ENCODE results near the gene HLA-DOA. TPM values are rescaled to one million over a fixed set of nuclear protein-coding genes. Genes with fewer than 3 reads are reported as not detected.

Gene HLA-DOA
- total RNA-seq, 3 donors from 2014 or later: 2.1 to 5.7 (median 3.3) TPM

DNA sequence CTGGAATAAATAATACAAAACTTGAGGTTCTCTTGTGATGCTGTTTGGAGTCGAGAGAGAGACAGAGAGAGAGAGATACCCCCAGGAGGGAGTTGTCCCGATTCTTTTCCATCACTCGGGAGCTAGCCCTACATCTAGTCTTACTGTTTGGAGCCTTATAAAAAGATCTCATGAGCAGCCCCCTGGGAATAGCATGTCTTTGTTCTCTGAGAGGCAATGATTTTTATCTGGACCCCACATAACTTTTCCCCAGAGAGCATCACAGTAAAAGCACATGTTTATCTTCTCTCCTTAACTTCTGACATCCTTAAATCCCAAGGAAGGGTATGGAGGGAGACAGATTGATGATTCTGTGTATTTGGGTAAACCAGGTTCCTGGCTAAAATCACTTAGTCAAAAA, 20.9 kb upstream of the HLA-DOA start:
- no peak for TF ChIP-seq POLR2AphosphoS5 (IDR thresholded peaks at IDR 0.05)
- TF ChIP-seq, protein P1, sequence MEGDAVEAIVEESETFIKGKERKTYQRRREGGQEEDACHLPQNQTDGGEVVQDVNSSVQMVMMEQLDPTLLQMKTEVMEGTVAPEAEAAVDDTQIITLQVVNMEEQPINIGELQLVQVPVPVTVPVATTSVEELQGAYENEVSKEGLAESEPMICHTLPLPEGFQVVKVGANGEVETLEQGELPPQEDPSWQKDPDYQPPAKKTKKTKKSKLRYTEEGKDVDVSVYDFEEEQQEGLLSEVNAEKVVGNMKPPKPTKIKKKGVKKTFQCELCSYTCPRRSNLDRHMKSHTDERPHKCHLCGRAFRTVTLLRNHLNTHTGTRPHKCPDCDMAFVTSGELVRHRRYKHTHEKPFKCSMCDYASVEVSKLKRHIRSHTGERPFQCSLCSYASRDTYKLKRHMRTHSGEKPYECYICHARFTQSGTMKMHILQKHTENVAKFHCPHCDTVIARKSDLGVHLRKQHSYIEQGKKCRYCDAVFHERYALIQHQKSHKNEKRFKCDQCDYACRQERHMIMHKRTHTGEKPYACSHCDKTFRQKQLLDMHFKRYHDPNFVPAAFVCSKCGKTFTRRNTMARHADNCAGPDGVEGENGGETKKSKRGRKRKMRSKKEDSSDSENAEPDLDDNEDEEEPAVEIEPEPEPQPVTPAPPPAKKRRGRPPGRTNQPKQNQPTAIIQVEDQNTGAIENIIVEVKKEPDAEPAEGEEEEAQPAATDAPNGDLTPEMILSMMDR (IDR thresholded peaks at IDR 0.05): no peak
- no peak for TF ChIP-seq POLR2A (IDR thresholded peaks at IDR 0.05)
- no peaks in the 10 kb centered on the region for H3K27me3 ChIP-seq
- no peaks in the 10 kb centered on the region for H3K36me3 ChIP-seq
- DNase-seq (ENCODE audit: low spot score in 2 of 2): no peak
- H3K27ac ChIP-seq: peak overlapping the region in 1 of 2 donors; percentile 48
- H3K9me3 ChIP-seq: no peaks in the 10 kb centered on the region
- H3K4me1 ChIP-seq: no peaks in the 10 kb centered on the region
- intact Hi-C loops (cut with DNase I; ENCODE audit: low total_unique reads): no loop called here
- no peak overlapping the region for H3K4me3 ChIP-seq

DNA sequence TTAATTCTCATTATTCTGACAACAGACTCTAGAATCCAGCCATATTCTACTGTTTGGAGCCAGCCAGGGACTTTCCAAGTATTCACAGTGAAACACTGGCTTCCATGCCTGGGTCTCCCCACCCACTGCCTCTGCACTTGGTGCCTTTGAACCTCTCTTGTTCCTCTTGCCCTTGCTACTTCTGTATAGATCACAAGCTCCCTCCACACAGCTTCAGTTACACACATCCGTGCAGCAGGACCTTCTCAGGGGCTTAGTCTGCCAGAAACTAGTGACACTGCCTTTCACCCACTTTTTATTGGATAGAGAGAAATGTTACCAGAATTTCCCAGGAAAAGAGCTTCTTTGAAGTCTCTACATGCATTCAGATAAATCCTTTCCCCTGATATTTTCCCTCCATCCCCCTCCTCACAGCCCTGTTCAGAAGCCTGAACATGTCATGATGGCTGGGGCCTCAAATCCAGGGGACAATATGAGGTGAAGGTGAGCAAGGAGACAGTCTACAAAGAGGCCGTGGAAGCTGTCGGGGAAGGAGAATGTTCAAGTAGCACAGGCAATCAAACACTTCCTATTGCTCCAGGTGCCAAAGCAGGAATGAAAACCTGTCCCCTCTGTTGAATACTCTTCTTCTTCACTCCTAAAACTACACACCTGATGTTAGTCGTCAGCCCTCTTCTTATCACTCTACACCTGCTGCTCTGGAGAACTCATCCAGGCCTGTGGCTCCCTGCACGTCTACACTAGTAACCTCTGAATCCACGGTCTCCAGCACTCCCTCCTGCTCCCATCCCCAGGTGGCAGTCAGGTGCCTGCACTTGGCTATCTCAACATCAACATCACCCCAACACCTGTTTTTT, 20.2 kb upstream of the HLA-DOA start:
- H3K4me3 ChIP-seq: no peak overlapping the region
- TF ChIP-seq, protein P1 (IDR thresholded peaks at IDR 0.05): no peak
- TF ChIP-seq POLR2AphosphoS5 (IDR thresholded peaks at IDR 0.05) (no peak), POLR2A (IDR thresholded peaks at IDR 0.05) (no peak)
- H3K27me3 ChIP-seq: no peaks in the 10 kb centered on the region
- H3K4me1 ChIP-seq: no peaks in the 10 kb centered on the region
- H3K36me3 ChIP-seq: no peaks in the 10 kb centered on the region
- intact Hi-C loops (cut with DNase I; ENCODE audit: low total_unique reads): no loop called here
- H3K9me3 ChIP-seq: no peaks in the 10 kb centered on the region
- H3K27ac ChIP-seq: peak overlapping the region; percentile 48 to 65
- DNase-seq (ENCODE audit: low spot score in 2 of 2): no peak

DNA sequence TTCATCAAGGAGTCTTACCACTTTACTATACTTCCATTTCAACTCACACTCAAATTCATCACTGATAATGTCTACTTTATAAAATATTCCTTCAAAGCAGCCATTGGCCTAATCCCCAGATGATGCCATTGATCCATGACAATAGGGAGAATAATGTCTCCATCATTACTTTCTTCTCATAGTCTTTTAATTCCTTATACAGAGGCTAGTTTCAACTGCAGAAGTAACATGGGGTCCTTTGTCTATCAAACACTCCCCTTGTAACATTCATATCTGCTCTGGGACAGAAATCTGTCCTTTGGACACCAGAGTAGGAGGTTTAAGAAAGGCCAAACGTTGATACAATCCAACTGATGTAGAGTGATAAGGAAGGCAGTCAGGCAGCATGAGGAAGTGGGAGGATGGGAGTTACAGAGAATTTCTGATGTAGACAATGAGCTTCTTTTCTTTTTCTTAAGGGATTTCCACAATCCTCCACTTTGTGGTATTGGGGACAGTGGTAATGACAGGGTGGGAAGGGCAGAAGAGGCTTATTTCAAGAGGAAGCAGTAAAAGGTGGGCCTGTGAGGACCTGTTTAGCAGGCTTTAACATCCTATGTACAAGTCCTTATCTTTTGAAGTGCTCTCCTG, 18.9 kb upstream of the HLA-DOA start:
- Histone ChIP-seq H3K36me3 (no peaks in the 10 kb centered on the region), H3K27ac (peak overlapping the region; percentile 44 to 65), H3K4me1 (no peaks in the 10 kb centered on the region), H3K4me3 (no peak overlapping the region), H3K27me3 (no peaks in the 10 kb centered on the region), H3K9me3 (no peaks in the 10 kb centered on the region)
- TF ChIP-seq, protein P1 (IDR thresholded peaks at IDR 0.05): no peak
- TF ChIP-seq POLR2AphosphoS5 (IDR thresholded peaks at IDR 0.05) (no peak), POLR2A (IDR thresholded peaks at IDR 0.05) (no peak)
- no peak for DNase-seq (ENCODE audit: low spot score in 2 of 2)
- intact Hi-C loops (cut with DNase I; ENCODE audit: low total_unique reads): no loop called here

DNA sequence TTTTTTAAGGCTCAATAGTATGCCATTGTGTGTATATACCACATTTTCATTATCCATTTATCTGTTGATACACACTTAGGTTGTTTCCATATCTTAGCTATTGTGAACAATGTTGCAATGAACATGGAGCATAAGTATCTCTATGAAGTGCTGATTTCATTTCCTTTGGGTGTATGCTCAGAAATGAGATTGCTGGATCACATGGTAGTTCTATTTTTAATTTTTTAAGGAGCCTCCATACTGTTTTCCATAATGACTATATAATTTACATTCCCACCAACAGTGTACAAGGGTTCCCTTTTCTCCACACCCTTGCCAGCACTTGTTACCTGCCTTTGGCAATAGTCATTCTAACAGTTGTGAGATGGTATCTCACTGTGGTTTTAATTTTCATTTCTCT, 15.1 kb upstream of the HLA-DOA start:
- Histone ChIP-seq H3K4me3 (no peak overlapping the region), H3K9me3 (no peaks in the 10 kb centered on the region), H3K36me3 (no peaks in the 10 kb centered on the region), H3K27me3 (no peaks in the 10 kb centered on the region), H3K4me1 (no peaks in the 10 kb centered on the region), H3K27ac (no peak overlapping the region)
- no peak for DNase-seq (ENCODE audit: low spot score in 2 of 2)
- intact Hi-C loops (cut with DNase I; ENCODE audit: low total_unique reads): no loop called here
- TF ChIP-seq POLR2AphosphoS5 (IDR thresholded peaks at IDR 0.05): no peak
- no peak for TF ChIP-seq POLR2A (IDR thresholded peaks at IDR 0.05)
- TF ChIP-seq, protein P1 (IDR thresholded peaks at IDR 0.05): no peak

DNA sequence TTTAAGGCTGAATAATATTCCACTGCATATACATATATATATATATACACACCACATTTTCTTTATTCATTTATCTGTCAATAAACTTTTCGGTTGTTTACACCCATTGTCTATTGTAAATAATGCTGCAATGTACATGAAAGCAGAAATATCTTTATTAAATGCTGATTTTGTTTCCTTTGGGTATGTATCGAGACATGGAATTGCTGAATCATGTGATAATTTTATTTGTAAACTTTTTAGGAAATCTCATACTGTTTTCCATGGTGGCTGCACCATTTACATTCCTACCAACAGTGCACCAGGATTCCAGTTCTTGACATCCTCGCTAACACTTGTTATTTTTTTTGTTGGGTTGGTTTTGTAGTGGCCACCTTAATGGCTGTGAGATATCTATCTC, 14.1 kb upstream of the HLA-DOA start:
- intact Hi-C loops (cut with DNase I; ENCODE audit: low total_unique reads): no loop called here
- Histone ChIP-seq H3K4me3 (no peak overlapping the region), H3K36me3 (no peaks in the 10 kb centered on the region), H3K27me3 (no peaks in the 10 kb centered on the region), H3K27ac (no peak overlapping the region), H3K9me3 (no peaks in the 10 kb centered on the region), H3K4me1 (no peaks in the 10 kb centered on the region)
- TF ChIP-seq, protein P1 (IDR thresholded peaks at IDR 0.05): no peak
- no peak for TF ChIP-seq POLR2AphosphoS5 (IDR thresholded peaks at IDR 0.05)
- DNase-seq (ENCODE audit: low spot score in 2 of 2): no peak
